Measurements from ENCODE around the gene RNF112.

- no peak for TF ChIP-seq CTCF (IDR thresholded peaks at IDR 0.05 in 8 of 11, conservative IDR thresholded peaks at IDR 0.05 in 3 of 11)
- TF ChIP-seq POLR2AphosphoS5 (IDR thresholded peaks at IDR 0.05): no peak
- TF ChIP-seq POLR2A (IDR thresholded peaks at IDR 0.05): no peak
Measured at GRCh38 chr17:19365833-19366636, 45.0 kb upstream of the RNF112 start.
